B cell (primary cell): ENCODE results near the gene HAUS7. TPM values are rescaled to one million over a fixed set of nuclear protein-coding genes. Genes with fewer than 3 reads are reported as not detected.

Experiments
- ATAC-seq: fragments of 200-7000 bp; cut with Tn5 transposase; one replicate; pipeline ENCODE4 v1.10.0; 2021; ENCODE audit warnings: low read depth, mild to moderate bottlenecking, moderate number of reproducible peaks, moderate library complexity
- CTCF ChIA-PET: fragments of 350-600 bp; sonication (Branson Sonifier 250); formaldehyde crosslinking; loops from one replicate; lab custom pipeline; 2021; ENCODE audit warnings: antibody characterized with exemption, inconsistent platforms; lab: Charles Lee
- POLR2A ChIA-PET: fragments of 350-600 bp; sonication (Branson Sonifier 250); formaldehyde crosslinking; loops from one replicate; lab custom pipeline; 2021; ENCODE audit warnings: antibody characterized with exemption; lab: Charles Lee
- DNase-seq: peaks from one replicate; pipeline ENCODE4 v3.0.0; 2013
- H2AFZ ChIP-seq: 2 replicates; pipeline ENCODE4 v1.6.1; 2012; ENCODE audit warnings: mild to moderate bottlenecking, low read depth, low read length; ENCODE audit not compliant: insufficient read depth, poor library complexity, severe bottlenecking
- H3K27ac ChIP-seq, 2 donors: 1 replicate in 1 of 2; 2 replicates in 1 of 2; pipeline ENCODE4 v1.5.1; 2012 to 2013; ENCODE audit warnings: low read length in 2 of 2, mild to moderate bottlenecking in 2 of 2, moderate library complexity in 1 of 2
- H3K27me3 ChIP-seq, 4 experiments: fragments of 200-600 bp in 1 of 4; sonication (generic) in 1 of 4; replicated peaks in 1 of 4; 1 replicate in 2 of 4; 2 replicates in 2 of 4; pipeline versions ENCODE4 v1.6.1 to v1.7.0; 2013 to 2016; ENCODE audit warnings: low read length in 3 of 4, mild to moderate bottlenecking in 2 of 4, mixed read lengths in 1 of 4, moderate library complexity in 1 of 4; ENCODE audit not compliant: insufficient read depth in 4 of 4, control insufficient read depth in 3 of 4; ENCODE audit errors: control extremely low read depth in 1 of 4
- H3K36me3 ChIP-seq, 2 experiments: replicated peaks in 1 of 2; 1 replicate in 1 of 2; 2 replicates in 1 of 2; pipeline versions ENCODE4 v1.6.1 to v1.7.1; 2013; ENCODE audit warnings: low read length in 1 of 2; ENCODE audit not compliant: insufficient read depth in 2 of 2, control insufficient read depth in 1 of 2; ENCODE audit errors: control extremely low read depth in 1 of 2, extremely low read depth in 1 of 2
- H3K4me1 ChIP-seq, 2 donors: fragments of 200-600 bp in 1 of 2; sonication (generic) in 1 of 2; 1 replicate in 1 of 2; 2 replicates in 1 of 2; pipeline versions ENCODE4 v1.5.1 to v1.6.1; 2013 to 2017; ENCODE audit warnings: low read length in 2 of 2; ENCODE audit not compliant: control insufficient read depth in 2 of 2, insufficient read depth in 2 of 2
- H3K4me2 ChIP-seq: replicated peaks from 2 replicates; pipeline ENCODE3; 2012; ENCODE audit warnings: mild to moderate bottlenecking, low read depth, low read length; ENCODE audit not compliant: poor library complexity, severe bottlenecking
- H3K4me3 ChIP-seq, 5 experiments: fragments of 200-600 bp in 1 of 5; sonication (generic) in 1 of 5; 1 replicate in 3 of 5; 2 replicates in 2 of 5; pipeline versions ENCODE4 v1.5.1 to v1.7.0; 2011 to 2016; ENCODE audit warnings: low read length in 4 of 5, mild to moderate bottlenecking in 4 of 5, low read depth in 2 of 5, control low read depth in 1 of 5, moderate library complexity in 1 of 5; ENCODE audit not compliant: insufficient read depth in 1 of 5; ENCODE audit errors: control extremely low read depth in 1 of 5, extremely low read depth in 1 of 5
- H3K79me2 ChIP-seq: fragments of 200-600 bp; sonication (generic); one replicate; pipeline ENCODE4 v1.6.0; 2016; ENCODE audit warnings: low read length; ENCODE audit not compliant: control insufficient read depth, insufficient read depth
- H3K9ac ChIP-seq: fragments of 200-600 bp; sonication (generic); 2 replicates; pipeline ENCODE4 v1.6.1; 2017; ENCODE audit warnings: mild to moderate bottlenecking, low read length, moderate library complexity
- H3K9me3 ChIP-seq, 3 donors: one replicate each; pipeline versions ENCODE4 v1.6.1 to v1.7.1; 2013; ENCODE audit warnings: low read length in 2 of 3; ENCODE audit not compliant: control insufficient read depth in 2 of 3, insufficient read depth in 1 of 3; ENCODE audit errors: control extremely low read depth in 1 of 3
- H4K20me1 ChIP-seq: 2 replicates; pipeline ENCODE4 v1.6.0; 2012; ENCODE audit warnings: mild to moderate bottlenecking, low read length; ENCODE audit not compliant: insufficient read depth, control insufficient read depth, poor library complexity, severe bottlenecking
- H3K27ac Mint-ChIP-seq: one replicate; pipeline ENCODE4 v1.8.0; 2021; ENCODE audit warnings: mixed read lengths
- H3K27me3 Mint-ChIP-seq: one replicate; pipeline ENCODE4 v1.8.0; 2021; ENCODE audit warnings: mixed read lengths
- H3K4me1 Mint-ChIP-seq: one replicate; pipeline ENCODE4 v1.8.0; 2021; ENCODE audit warnings: mixed read lengths
- H3K4me3 Mint-ChIP-seq: one replicate; pipeline ENCODE4 v1.8.0; 2021; ENCODE audit warnings: mixed read lengths
- H3K9me3 Mint-ChIP-seq: one replicate; pipeline ENCODE4 v1.8.0; 2022; ENCODE audit warnings: mixed read lengths; ENCODE audit not compliant: insufficient read depth
- CTCF ChIP-seq: fragments of 200-600 bp; IDR thresholded peaks from one replicate; pipeline ENCODE4 v1.8.0; 2022; ENCODE audit warnings: antibody characterized with exemption, mild to moderate bottlenecking
- EZH2 ChIP-seq: IDR thresholded peaks from 2 replicates; pipeline ENCODE4 v1.6.1; 2012; ENCODE audit warnings: borderline replicate concordance, low read depth, mild to moderate bottlenecking, moderate library complexity, low read length; ENCODE audit not compliant: insufficient read depth, poor library complexity, severe bottlenecking
- WGBS: methylation state at CpG from one replicate; pipeline ENCODE4 v1.1.5; 2013; ENCODE audit warnings: missing lambda C conversion rate; ENCODE audit not compliant: insufficient coverage; 5-methylcytosine and 5-hydroxymethylcytosine counted together
- intact Hi-C: fragments of 100-400 bp; cut with micrococcal nuclease; formaldehyde crosslinking; loops from one replicate; pipeline ENCODE4 v1.10.0; 2022
- polyA plus RNA-seq: library from polyadenylated mRNA; depleted of rRNA; stranded (reverse); fragments of >200 nt; gene quantifications from 2 replicates; pipeline ENCODE4 v1.2.3, GENCODE V29; 2012
- total RNA-seq, 2 donors: library from RNA; stranded (reverse); fragments of 120-200 nt in 1 of 2; gene quantifications; 1 replicate in 1 of 2; 2 replicates in 1 of 2; pipeline versions ENCODE4 v1.2.3 to v1.2.4, GENCODE V29; 2013 to 2022

Gene HAUS7
- total and polyA plus RNA-seq, 2 donors (not counting 1 experiment from before 2014, with no cell fraction given) = 25.2 to 26.9 TPM

GRCh38 chrX:153512501-153512893 lies 42.1 kb upstream of the HAUS7 start:
- Histone ChIP-seq H3K9me3 (no peaks in the 10 kb centered on the region), H3K4me1 (peaks cover 0 to 3% of the 10 kb centered on the region in 2 donors), H4K20me1 (no peaks in the 10 kb centered on the region), H3K79me2 (no peaks in the 10 kb centered on the region), H3K4me2 (no peak overlapping the region), H3K4me3 (no peak overlapping the region), H3K36me3 (no peaks in the 10 kb centered on the region), H3K27me3 (peaks cover 0 to 8% (median 0%) of the 10 kb centered on the region in 4 experiments), H3K27ac (no peak overlapping the region), H2AFZ (no peak overlapping the region), H3K9ac (no peak overlapping the region)
- Mint-ChIP-seq H3K9me3 (no peaks in the 10 kb centered on the region), H3K4me3 (no peak overlapping the region), H3K4me1 (peaks cover 4% of the 10 kb centered on the region), H3K27ac (no peak overlapping the region), H3K27me3 (peaks cover 6% of the 10 kb centered on the region)
- ChIA-PET CTCF (no interaction called here), POLR2A (no interaction called here)
- DNase-seq = no peak
- intact Hi-C loops = no loop called here
- TF ChIP-seq EZH2 (no peak), CTCF (no peak)
- no peak for ATAC-seq
- 92% methylated on average over 3 of the region's 3 CpGs for WGBS

- H3K27ac ChIP-seq = no peak overlapping the region
- Mint-ChIP-seq H3K4me3 (no peak overlapping the region), H3K4me1 (peaks cover 5% of the 10 kb centered on the region), H3K27ac (no peak overlapping the region), H3K27me3 (peaks cover 6% of the 10 kb centered on the region), H3K9me3 (no peaks in the 10 kb centered on the region)
- no peaks in the 10 kb centered on the region for H3K9me3 ChIP-seq
- H3K9ac ChIP-seq = no peak overlapping the region
- intact Hi-C loops = no loop called here
- ATAC-seq = no peak
- H3K4me1 ChIP-seq = peaks cover 0 to 7% of the 10 kb centered on the region in 2 donors
- no peaks in the 10 kb centered on the region for H3K79me2 ChIP-seq
- 86% methylated on average over 11 of the region's 17 CpGs for WGBS
- no peak overlapping the region for H3K4me3 ChIP-seq
- H2AFZ ChIP-seq = no peak overlapping the region
- peaks cover 0 to 8% (median 0%) of the 10 kb centered on the region in 4 experiments for H3K27me3 ChIP-seq
- no peaks in the 10 kb centered on the region for H4K20me1 ChIP-seq
- no peak overlapping the region for H3K4me2 ChIP-seq
- no peaks in the 10 kb centered on the region for H3K36me3 ChIP-seq
- TF ChIP-seq CTCF (no peak), EZH2 (no peak)
- no peak for DNase-seq
- ChIA-PET POLR2A (no interaction called here), CTCF (interaction anchor here (0.6 kb wide), 1 partner anchor 223 kb away, joined by 4 read pairs; no protein-coding TSS in a partner anchor)
Measured at GRCh38 chrX:153511784-153512500, 41.6 kb upstream of the HAUS7 start.
